ENCODE measurements around the gene UBASH3B.
A peak's percentile ranks its signal among the peaks of the same experiment; 100 is the strongest.

UBASH3B gene

DNA sequence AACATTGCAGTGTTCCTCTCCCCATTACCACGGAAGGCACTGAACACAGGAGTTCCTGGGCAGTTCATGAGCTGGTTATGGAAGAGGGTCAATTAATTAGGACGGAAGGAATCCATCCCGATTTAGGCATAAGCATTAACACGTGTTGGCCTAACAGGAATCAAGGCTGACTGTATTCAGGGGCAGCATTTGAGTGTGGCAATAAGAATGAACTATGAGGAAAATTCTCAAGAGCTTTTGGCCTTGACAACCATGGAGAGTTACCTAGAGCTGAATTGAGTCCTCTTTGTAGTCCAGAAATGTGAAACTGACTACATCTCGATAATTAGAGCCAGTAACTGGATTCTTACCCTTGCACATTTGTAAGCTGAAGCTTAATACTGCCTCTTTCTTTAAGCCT is 100.4 kb downstream of the UBASH3B start:
- Histone ChIP-seq H3K4me3 (replicated peaks; ENCODE audit: insufficient read depth, low read length) (no peak overlapping the region), H3K27me3 (ENCODE audit: insufficient read depth, poor library complexity, severe bottlenecking) (no peaks in the 10 kb centered on the region), H3K27ac (replicated peaks) (peak overlapping the region; percentile 73)
- DNase-seq (ENCODE audit: low read depth in 1 of 2, low spot score in 1 of 2): no peak
- no peak for TF ChIP-seq SPI1 (IDR thresholded peaks at IDR 0.05; ENCODE audit: borderline replicate concordance, low read depth)
- no peak for TF ChIP-seq POLR2AphosphoS5 (IDR thresholded peaks at IDR 0.05; ENCODE audit: low read depth)
- TF ChIP-seq, protein P1, sequence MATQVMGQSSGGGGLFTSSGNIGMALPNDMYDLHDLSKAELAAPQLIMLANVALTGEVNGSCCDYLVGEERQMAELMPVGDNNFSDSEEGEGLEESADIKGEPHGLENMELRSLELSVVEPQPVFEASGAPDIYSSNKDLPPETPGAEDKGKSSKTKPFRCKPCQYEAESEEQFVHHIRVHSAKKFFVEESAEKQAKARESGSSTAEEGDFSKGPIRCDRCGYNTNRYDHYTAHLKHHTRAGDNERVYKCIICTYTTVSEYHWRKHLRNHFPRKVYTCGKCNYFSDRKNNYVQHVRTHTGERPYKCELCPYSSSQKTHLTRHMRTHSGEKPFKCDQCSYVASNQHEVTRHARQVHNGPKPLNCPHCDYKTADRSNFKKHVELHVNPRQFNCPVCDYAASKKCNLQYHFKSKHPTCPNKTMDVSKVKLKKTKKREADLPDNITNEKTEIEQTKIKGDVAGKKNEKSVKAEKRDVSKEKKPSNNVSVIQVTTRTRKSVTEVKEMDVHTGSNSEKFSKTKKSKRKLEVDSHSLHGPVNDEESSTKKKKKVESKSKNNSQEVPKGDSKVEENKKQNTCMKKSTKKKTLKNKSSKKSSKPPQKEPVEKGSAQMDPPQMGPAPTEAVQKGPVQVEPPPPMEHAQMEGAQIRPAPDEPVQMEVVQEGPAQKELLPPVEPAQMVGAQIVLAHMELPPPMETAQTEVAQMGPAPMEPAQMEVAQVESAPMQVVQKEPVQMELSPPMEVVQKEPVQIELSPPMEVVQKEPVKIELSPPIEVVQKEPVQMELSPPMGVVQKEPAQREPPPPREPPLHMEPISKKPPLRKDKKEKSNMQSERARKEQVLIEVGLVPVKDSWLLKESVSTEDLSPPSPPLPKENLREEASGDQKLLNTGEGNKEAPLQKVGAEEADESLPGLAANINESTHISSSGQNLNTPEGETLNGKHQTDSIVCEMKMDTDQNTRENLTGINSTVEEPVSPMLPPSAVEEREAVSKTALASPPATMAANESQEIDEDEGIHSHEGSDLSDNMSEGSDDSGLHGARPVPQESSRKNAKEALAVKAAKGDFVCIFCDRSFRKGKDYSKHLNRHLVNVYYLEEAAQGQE (IDR thresholded peaks at IDR 0.05; ENCODE audit: insufficient replicate concordance, low read depth): no peak
- TF ChIP-seq CTCF (IDR thresholded peaks at IDR 0.05; ENCODE audit: insufficient read depth, low read length): no peak
- no peak for TF ChIP-seq GABPA (IDR thresholded peaks at IDR 0.05; ENCODE audit: low read depth)

DNA sequence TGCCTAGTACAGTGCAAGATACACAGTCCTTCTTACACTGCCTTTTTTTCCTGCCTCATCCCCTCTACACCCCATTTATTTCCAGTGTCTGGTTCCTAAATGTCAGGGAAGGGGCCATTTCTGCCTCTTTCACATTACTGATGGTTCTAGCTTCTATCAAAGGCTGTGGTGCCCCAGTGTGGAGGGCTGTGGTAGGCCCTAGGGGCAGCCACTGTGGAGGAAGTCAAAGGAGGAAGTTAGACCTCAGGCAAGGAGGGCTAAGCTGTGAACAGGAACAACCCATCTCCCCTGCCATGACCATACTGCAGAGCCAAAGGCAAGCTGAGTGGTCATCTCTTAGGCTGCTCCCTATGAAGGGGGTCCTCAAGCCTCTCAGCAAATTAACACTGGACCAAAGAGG is 100.9 kb downstream of the UBASH3B start:
- Histone ChIP-seq H3K27ac (replicated peaks) (peak overlapping the region; percentile 73), H3K4me3 (replicated peaks; ENCODE audit: insufficient read depth, low read length) (no peak overlapping the region), H3K27me3 (ENCODE audit: insufficient read depth, poor library complexity, severe bottlenecking) (no peaks in the 10 kb centered on the region)
- TF ChIP-seq POLR2AphosphoS5 (IDR thresholded peaks at IDR 0.05; ENCODE audit: low read depth): 0 out of 2 replicates have a peak, but pooled peaks have one; percentile 30
- TF ChIP-seq SPI1 (IDR thresholded peaks at IDR 0.05; ENCODE audit: borderline replicate concordance, low read depth): peak; percentile 84; the same call in 1 of the 2 replicates
- peak; percentile 67 for TF ChIP-seq CTCF (IDR thresholded peaks at IDR 0.05; ENCODE audit: insufficient read depth, low read length)
- TF ChIP-seq, protein P1 (IDR thresholded peaks at IDR 0.05; ENCODE audit: insufficient replicate concordance, low read depth): no peak
- DNase-seq (ENCODE audit: low read depth in 1 of 2, low spot score in 1 of 2): peak; percentile 66 to 94

GRCh38 chr11:122757201-122757600 is 101.7 kb downstream of the UBASH3B start:
- DNase-seq (ENCODE audit: low read depth in 1 of 2, low spot score in 1 of 2): no peak
- TF ChIP-seq GABPA (IDR thresholded peaks at IDR 0.05; ENCODE audit: low read depth) (no peak), POLR2AphosphoS5 (IDR thresholded peaks at IDR 0.05; ENCODE audit: low read depth) (no peak), SPI1 (IDR thresholded peaks at IDR 0.05; ENCODE audit: borderline replicate concordance, low read depth) (no peak), CTCF (IDR thresholded peaks at IDR 0.05; ENCODE audit: insufficient read depth, low read length) (no peak)
- TF ChIP-seq, protein P1 (IDR thresholded peaks at IDR 0.05; ENCODE audit: insufficient replicate concordance, low read depth): no peak

More at GRCh38 chr11:122757201-122757600, 101.7 kb downstream of the UBASH3B start:
- H3K4me3 ChIP-seq (replicated peaks; ENCODE audit: insufficient read depth, low read length): no peak overlapping the region
- peak overlapping the region; percentile 73; the same call in 1 of the 2 replicates for H3K27ac ChIP-seq (replicated peaks)
- no peaks in the 10 kb centered on the region for H3K27me3 ChIP-seq (ENCODE audit: insufficient read depth, poor library complexity, severe bottlenecking)

Data from HL-60 (cell line).